HG03439 (cell line): ENCODE data around the gene FBXO24.

Experiments
- ATAC-seq: cut with Tn5 transposase; IDR thresholded peaks from one replicate; pipeline ENCODE4 v1.9.1; 2021; ENCODE audit warnings: mild to moderate bottlenecking, moderate library complexity; ENCODE audit not compliant: unreplicated experiment

Gene FBXO24

DNA sequence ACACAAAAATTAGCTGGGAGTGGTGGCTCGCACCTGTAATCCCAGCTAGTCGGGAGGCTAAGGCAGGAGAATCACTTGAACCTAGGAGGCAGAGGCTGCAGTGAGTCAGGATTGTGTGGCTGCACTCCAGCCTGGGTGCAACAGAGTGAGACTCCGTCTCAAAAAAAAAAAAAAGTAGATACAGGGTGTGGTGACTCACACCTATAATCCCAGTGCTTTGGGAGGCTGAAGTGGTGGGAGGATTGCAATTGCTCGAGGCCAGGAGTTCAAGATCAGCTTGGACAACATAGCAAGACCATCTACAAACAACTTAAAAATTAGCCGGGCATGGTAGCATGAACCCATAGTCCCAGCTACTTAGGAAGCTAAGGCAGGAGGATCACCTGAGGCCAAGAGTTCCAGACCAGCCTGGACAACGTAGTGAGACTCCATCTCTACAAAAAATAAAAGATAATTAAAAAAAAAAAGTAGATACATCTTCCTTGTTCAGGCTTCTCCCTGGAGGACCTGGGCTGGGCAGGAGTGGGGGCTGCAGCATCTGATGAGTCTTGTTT lies 28.3 kb downstream of the FBXO24 start:
- ATAC-seq = no peak

DNA sequence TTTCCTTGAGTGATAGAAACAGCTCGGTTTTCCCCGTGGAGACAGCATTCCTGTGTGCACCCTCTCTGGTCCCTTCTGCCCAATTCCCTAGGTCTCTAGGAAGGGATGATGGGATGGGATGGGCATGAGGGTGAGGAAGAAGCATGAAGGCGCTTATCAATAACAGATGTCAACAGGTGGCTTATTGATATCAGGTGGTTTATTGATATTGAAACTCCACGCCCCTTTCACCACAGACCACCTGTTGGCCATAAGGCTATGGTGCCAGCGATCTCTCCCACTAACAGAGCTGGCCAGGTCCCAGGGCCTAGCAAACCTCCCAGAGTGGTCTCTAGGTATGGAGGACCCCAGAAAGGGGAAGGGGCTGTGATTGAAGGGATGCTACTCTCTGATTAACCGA lies 34.1 kb downstream of the FBXO24 start:
- ATAC-seq = no peak

DNA sequence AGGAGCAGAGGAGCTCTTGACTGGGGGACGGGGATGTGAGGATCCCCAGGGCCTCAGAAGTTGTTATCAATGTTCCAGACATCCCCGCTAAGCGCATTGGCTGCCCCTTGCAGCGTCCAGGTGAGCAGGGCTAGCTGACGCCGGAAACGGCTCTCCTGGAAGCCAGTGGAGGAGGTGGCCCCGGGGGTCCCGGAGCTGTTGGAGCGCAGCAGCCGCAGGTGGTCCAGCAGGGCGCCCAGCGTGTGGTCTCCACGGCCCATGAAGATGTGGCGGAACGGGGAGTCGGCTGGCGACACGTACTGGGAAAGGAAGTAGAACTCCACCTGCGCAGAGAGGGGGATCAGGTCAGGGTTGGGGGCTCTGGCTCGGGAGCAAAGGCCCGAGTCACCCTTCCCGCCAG lies 34.7 kb downstream of the FBXO24 start:
- ATAC-seq = no peak

DNA sequence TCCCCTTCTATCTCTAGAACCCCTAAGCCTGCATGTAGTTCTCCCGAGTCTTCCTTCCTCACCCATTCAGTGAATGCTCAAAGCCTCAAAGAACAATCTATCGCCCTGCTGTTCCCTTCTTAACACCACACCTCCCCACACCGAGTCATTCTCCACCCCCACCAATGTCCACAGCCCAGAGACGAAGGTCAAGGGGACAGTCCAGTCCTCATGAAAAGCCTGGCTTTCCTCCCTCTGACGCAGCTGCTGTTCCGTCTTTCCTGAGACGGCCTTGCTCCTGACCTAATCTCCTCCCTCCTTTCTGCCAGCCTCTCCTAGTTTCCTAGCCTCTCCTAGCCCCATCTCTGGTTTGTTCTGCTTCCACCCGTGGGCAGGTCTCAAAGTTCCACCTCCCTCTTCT lies 35.4 kb downstream of the FBXO24 start:
- no peak for ATAC-seq

DNA sequence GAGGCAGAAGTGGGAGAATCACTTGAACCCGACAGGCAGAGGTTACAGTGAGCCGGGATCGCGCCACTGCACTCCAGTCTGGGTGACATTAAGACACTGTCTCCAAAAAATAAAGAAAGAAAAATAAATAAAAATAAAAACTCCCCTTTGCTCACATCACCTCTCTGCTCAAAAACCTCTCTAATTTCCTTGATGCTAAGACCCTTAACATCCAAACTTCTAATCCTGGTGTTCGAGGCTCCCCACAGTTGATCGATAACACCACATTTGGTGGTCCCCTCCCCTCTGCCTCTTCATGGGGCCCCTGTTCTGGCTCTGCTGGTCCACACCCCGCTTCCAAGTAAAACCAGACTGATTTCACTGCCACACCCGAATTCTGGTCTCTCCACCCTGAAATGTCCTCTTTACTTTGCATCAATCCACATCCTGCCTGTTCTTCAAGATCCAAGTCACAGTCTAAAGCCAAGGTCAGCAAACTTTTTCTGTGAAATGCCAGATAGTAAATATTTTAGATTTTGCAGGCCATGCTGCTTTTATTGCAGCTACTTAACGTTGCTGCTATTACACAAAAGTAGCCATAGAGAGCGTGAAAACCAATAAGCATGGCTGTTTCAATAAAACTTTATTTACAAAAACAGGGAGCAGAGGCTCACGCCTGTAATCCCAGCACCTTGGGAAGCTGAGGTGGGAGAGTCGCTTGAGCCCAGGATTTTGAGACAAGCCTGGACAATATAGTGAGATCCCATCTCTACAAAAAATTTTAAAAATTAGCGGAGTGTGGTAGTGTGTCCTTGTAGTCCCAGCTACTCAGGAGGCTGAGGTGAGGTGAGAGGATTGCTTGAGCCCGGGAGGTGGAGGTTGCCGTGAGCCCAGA lies 38.1 kb downstream of the FBXO24 start:
- no peak for ATAC-seq

DNA sequence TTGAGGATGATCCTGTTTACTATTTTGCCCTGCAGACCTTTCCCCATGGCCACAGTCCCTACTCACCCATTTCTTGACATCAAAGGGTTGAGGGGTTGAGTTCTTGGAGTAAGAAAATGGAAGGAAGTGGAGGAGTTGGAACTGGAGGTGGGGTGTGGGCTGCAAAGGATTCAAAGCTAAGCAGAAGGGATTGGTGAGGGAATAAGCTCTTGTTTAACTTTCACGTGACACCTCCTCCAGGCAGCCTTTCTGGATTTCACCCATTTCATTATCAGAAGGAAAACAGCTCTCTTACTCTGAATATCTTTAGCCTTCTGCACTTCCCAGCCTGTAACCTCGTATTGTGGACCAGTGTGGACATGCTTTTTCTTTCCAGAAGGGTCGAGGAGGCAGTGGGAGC lies 39.9 kb downstream of the FBXO24 start:
- ATAC-seq = no peak

DNA sequence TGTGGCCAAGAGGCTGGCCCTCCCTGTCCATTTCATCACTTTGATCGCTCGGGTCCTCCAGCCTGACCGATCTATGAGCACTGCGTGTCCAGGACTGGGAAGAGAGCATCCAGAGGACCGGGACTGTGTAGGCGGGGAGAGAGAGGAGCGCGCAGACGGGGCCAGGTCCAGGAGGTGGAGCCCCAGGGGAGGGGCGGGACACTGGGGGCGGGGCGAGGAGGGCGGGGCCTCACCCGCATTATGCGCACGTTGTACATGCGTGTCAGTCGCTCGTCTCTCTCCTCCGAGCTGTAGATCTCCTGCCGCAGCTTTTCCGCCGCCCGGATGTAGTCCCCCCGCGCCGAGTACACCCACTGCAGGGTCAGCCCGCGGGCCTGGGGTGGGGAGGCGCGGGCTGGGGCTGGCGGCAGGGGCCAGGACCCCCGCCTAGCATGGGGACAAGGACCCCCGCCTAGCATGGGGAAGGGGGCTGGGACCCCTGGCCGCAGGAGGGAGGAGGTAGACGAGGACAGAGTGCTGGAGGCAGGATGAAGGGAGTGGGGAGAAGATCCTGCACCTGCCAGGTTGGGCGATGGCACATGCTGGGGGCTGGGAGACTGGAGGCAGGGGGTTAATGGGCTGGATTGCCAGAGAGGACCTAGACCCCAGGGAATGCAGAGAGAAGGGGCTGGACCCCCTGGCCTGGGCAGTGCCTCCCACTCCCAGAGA lies 40.6 kb downstream of the FBXO24 start:
- no peak for ATAC-seq

DNA sequence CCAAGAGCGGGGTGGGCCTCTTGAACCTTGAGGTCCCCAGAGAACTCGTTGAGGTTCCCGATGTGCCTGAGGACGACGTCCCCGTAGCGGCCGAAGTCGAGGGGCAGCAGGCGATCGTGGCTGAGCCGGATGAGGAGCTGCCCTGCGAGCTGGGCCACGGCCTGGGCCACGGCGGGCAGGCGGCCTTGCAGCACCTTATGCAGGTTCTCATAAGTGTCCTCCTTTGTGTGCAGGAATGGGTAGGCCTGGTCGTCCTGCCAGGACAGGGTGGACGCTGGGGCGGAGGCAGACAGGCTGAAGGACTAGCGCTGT lies 41.1 kb downstream of the FBXO24 start:
- ATAC-seq = no peak

DNA sequence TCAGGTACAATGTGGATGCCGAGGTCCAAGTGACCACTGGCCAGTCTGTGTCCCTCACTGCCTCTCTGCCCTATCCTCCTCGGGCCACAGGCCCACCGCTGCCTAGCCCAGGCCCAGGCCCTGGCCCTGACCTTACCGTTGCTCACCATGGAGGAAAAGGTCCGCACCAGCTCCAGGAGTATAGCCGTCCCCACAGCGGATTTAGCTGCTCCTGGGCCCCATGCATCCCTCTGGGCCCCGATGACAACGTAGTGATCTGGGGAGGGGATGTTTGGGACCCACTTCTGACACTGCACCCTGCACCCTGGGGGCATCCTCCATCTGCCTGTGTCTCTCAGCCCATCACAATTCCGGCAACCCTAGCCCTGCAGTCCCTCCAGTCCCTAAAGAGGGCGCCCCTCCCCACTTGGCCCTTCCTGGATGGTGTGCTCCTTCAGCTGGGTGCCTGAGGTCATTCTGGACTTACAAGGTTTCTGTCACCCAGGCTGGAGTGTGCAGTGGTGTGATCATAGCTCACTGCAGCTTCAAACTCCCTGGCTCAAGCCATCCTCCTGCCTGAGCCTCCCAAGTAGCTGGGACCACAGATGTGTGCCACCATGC lies 43.1 kb downstream of the FBXO24 start:
- ATAC-seq = no peak

DNA sequence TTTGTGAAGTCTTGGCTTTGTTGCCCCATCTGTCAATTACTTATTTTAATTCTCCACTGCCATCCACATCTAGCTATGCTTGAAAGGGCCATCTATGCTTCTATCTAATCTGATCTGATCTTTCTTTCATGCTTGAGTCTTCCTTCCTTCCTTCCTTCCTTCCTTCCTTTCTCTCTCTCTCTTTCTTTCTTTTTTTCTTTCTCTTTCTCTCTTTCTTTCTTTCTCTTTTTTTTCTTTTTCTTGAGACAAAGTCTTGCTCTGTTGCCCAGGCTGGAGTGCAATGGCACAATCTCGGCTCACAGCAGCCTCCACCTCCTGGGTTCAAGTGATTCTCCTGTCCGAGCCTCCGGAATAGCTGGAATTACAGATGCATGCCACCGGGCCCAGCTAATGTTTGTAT lies 43.9 kb downstream of the FBXO24 start:
- ATAC-seq = no peak

DNA sequence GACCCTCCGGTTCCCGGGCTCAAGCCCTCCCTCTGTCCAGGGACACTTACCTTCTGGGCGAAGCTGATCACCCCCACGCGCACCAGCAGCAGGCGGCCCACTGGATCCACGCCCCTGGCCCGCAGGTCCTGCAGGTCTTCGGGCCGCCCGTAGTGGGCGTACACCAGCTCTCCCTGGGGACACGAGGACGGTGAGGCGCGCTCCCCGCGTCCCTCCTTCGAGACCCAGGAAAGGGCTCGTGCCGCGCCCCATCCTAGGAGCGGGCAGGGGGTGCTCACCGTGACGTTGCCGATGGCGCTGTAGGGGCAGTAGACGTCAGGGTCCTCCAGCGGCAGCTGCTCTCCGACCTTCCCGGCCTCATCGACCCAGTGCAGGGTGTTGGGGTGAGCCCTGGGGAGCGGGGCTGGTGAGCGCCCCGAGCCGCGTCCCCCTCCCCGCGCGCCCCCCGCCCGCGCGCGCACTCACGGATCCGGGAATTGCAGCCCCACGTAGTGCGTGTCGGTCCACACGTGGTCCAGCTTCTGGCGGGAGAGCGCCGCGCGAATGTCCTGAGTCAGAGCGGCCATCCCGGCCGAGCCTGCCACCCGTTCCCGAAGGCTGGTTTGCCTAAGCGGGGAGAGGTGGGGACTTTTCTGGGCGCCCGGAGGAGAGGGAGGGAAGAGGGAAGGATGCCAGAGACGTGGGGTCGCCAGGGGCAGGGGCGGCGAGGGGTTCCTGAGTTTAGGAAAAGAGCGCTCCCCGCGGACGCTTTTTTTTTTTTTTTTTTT lies 47.0 kb downstream of the FBXO24 start:
- no peak for ATAC-seq

DNA sequence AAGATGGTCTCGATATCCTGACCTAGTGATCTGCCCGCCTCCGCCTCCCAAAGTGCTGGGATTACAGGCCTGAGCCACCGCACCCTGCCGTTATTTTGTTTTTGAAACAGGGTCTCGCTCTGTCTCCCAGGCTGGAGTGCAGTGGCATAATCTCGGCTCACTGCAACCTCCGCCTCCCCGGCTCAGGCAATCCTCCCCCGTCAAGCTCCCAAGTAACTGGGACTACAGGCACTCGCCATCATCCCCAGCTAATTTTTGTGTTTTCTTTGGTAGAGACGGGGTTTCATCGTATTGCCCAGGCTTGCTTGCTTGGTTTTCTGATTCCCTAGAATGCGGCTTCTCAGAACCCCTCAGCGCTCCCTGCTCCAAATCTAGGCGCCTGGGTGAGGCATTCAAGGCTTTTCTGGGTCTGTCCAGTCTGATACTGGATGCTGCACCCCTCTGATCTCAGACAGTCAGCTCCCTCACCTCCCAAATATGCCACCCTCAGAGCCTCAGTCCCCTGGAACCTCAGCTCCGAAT lies 53.9 kb downstream of the FBXO24 start:
- no peak for ATAC-seq

DNA sequence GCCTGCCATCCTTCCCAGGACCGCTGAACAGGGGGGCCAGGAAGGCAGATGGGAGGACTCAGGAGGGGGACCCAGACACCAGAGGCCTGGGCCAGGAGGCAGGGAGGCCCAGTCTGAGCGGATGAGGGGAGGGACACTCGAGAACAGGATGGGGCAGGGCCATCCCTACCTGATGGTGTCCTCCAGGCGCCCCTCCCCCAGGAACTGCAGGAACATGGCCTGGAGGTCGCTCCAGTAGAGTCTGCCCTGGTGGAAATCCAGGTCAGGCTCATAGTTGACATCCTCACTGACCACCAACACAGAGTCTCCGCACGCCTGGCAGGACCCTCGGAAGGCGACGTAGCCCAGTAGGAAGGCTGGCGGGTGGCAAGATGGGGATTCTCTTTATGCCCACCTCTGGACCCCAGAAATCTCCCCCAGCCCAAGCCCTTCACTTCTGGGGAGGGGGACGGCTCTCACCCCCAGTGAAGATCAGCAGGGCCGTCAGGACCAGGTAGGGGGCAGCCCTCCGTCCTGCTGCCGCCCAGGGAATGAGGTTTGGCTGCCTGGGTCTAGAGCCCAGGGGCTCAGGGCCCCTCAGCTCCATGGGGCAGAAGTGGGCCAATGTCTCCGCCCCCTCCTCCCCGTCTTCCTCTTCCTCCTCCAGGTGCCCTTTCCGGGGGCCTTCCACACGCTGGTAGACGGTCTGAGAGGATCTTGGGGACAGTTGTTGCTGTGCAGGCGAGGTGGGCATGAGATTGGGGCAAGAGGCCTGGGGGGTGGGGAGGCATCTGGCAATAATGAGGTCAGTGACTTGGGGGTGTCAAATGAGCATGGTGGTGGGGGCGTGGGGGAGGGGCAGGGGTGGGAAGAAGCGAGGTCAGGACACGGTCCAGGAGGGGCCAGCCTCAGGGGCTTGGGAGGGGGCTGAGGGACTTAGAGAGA lies 54.7 kb downstream of the FBXO24 start:
- no peak for ATAC-seq

DNA sequence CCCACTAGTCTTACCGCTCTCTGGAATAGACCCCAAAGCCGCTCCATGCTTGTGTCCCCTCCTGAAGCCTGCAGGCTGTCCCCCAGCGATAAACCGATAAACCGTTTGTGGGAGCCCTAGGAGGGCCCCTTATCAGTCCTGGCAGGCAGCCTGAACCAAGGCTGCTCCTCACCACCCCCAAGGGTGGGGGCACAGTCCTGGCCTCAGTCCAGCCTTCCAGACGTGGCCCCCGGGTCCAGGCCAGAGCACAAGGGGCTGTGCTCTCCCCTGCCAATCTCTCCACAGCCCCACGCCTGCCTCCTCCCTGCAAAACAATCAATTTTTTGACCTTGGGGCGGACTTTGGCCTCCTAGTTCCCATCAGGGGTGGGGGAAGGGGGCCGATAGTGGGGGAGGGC lies 55.3 kb downstream of the FBXO24 start, which contains the start of gene TFR2:
Gene TFR2 (minus strand): TSS at position 90 of the 397 bp plus-strand sequence. CDS start 43 bp downstream, at position 47.
- no peak for ATAC-seq

DNA sequence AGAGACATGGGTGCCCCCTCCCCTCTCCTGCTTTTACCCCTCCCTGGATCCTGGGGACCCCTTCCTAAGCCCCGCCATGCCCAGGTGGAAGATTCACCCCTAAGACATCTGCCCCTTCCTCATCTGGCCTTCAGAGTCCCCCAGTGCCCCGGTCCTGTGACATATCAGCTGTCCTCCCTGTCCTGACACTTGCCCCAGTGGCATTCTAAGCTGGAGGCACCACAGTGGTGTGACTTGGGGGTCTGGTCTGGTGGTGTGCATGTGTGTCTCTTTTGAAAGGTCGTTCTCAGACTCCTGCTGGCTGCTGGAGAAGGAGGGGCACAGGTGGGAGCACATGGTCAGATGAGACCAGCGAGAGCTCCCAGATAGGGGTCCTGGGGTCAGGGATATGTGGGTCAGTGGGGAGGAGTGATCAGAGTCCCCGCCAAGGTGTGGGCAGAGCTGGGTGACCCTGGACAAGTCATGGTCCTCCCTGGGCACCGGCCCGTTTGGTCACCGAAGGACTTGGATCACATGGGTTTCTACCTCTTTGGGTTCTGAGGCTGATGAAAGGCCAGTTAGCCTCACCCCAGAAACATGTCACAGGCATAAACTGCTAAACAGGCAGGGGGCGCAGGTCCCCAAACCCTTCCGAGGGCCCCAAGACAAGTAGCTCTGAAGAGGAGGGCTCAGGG lies 55.9 kb downstream of the FBXO24 start:
- no peak for ATAC-seq

DNA sequence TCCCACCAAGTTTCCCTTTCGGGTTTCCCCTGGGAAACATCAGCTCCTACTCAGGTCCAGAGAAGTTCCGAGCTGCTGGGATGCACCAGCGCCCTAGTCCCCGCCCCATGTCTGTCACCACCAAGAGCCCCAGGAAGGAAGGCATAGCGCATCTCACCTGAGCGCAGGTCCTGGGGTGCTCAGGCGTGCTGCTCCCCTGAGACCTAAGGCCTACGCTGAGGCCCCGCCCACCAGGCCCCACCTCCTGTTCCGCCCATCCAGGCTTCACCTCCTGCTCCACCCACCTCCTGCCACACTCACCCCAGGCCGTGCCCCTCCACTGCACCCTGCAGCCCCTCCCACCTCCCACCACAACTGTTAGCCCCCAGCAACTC lies 56.4 kb downstream of the FBXO24 start:
- no peak for ATAC-seq

DNA sequence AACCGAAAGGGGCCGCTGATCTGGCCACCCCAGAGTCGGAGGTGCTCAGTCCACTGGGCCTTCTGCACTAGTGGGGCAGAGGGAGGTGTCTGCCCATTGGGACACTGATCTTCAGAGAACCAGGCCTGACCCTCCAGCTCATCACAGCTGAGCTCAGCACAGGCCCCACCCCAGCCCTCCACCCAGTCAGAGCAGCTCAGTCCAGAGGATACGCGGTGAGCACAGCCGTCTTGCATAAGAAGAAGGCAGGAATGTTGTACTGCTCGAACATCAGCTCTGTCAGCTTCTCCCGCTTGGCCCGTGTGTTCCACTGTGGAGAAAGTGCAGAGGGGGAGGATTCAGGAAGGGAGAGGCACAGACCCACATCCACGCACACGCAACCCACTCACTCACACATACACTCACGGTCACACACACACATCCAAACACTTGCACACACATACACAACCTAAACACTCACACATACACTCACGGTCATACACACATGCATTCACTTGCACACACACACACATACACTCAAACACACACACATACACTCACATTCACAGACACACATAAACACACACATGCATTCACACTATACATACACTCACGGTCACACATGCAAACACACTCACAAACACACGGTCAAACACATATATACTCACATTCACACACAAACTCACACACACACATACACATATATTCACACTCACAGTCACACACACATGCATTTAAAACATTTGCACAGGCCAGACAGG lies 63.9 kb downstream of the FBXO24 start:
- ATAC-seq = no peak
